ENCODE measurements around the gene STK11. TPM values are rescaled to one million over a fixed set of nuclear protein-coding genes. Genes with fewer than 3 reads are reported as not detected.

The STK11 gene
- total and polyA plus RNA-seq, 9 donors = 36.9 to 71.2 (median 54.2) TPM

DNA sequence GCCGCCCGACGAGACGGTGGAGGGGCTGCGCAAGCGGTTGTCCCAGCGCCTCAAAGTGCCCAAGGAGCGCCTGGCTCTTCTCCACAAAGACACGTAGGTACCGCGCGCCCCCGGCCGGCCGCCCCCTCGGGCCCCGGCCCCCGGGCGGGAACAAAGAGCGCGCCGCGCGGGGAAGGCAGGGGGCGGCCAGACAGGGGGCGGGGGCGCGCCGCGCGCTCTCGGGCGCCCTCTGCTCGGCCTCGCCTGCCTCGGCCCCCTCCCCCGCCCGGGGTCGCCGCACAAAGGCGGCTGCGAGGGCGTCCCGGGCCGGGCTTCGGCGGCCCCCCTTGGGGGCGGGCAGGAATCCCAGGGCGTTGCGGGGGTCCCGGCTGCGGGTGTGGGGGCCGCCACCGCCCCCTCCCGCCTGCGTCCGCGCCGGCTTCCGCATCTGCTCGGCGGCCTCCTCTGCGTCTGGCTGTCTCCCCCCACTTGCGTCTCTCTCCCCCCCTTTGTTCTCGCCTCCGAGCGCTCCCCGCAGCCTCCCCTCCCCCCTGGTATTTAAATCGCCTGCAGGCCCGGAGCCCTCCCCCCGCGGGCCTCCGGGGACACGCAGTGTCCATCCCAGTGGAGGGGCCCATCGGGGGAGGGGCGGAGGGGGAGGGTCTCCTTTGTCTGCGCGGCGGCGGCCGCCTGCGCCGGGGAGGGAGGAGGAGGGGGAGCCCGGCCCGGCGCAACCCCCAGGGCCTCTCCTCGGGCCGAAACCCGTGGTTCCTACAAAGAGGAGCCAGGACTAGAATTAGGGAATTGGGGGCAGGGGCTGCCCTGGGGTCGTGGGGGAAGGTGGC lies 45.1 kb downstream of the STK11 start:
- no peaks in the 10 kb centered on the region for H3K36me3 ChIP-seq
- TF ChIP-seq, protein P1, sequence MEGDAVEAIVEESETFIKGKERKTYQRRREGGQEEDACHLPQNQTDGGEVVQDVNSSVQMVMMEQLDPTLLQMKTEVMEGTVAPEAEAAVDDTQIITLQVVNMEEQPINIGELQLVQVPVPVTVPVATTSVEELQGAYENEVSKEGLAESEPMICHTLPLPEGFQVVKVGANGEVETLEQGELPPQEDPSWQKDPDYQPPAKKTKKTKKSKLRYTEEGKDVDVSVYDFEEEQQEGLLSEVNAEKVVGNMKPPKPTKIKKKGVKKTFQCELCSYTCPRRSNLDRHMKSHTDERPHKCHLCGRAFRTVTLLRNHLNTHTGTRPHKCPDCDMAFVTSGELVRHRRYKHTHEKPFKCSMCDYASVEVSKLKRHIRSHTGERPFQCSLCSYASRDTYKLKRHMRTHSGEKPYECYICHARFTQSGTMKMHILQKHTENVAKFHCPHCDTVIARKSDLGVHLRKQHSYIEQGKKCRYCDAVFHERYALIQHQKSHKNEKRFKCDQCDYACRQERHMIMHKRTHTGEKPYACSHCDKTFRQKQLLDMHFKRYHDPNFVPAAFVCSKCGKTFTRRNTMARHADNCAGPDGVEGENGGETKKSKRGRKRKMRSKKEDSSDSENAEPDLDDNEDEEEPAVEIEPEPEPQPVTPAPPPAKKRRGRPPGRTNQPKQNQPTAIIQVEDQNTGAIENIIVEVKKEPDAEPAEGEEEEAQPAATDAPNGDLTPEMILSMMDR (IDR thresholded peaks at IDR 0.05) = no peak
- TF ChIP-seq EP300 (IDR thresholded peaks at IDR 0.05) (no peak), POLR2A (IDR thresholded peaks at IDR 0.05) (no peak)
- peak overlapping the region; percentile 87 to 89 for H3K27ac ChIP-seq
- peaks cover 22% of the 10 kb centered on the region for H3K4me1 ChIP-seq (ENCODE audit: insufficient read depth)
- WGBS, 3 donors = 0% methylated on average over 21 to 90 of the region's 90 CpGs
- no peaks in the 10 kb centered on the region for H3K27me3 ChIP-seq
- H3K9me3 ChIP-seq = no peaks in the 10 kb centered on the region
- DNase-seq = peak; percentile 73 to 82 (median 78)
- peak overlapping the region; percentile 65 for H3K4me3 ChIP-seq
- intact Hi-C loops (cut with DNase I) = no loop called here

DNA sequence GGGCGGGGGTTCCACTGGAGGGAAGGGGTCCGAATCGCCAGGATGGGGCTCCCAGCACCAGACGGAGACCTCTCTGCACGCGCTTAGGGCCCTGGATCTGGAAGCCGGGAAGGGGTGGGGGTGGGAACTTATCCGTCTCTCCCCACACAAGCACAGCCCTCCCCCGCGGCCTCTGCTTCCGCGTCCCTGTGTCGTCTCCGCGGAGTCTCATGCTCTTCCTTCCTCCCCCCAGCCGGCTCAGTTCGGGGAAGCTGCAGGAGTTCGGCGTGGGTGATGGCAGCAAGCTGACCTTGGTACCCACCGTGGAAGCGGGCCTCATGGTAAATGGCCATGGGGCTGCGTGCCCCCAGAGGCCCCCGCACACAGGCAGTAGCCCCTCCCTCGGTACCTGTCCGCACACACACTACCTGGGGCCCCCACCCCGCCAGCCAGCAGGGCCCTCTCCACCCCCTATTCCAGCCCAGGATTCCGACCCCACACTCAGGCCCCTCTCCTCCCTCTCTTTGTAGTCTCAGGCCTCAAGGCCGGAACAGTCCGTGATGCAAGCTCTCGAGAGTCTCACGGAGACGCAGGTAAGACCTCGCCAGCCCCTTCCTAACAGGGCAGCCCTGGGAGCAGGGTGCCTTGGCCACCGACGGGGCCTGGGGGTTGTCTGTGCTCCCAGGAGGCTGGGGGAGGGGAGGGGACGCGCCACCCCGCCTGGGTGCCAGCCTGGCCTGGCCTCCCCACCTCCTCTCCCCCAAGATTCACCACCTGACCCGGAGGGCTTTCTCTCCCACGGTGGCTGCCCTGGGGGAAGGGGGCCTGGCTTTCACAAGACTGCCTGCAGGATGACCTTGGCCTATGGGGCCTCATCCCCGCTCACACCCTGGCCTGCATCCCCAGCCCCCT lies 46.0 kb downstream of the STK11 start:
- DNase-seq = peak; percentile 66 to 77 (median 74)
- H3K4me3 ChIP-seq = peak overlapping the region; percentile 65
- H3K4me1 ChIP-seq (ENCODE audit: insufficient read depth) = peaks cover 22% of the 10 kb centered on the region
- H3K27ac ChIP-seq = peak overlapping the region; percentile 87 to 89
- no peaks in the 10 kb centered on the region for H3K9me3 ChIP-seq
- TF ChIP-seq POLR2A (IDR thresholded peaks at IDR 0.05) (no peak), EP300 (IDR thresholded peaks at IDR 0.05) (no peak)
- TF ChIP-seq, protein P1 (IDR thresholded peaks at IDR 0.05) = no peak
- no peaks in the 10 kb centered on the region for H3K36me3 ChIP-seq
- H3K27me3 ChIP-seq = no peaks in the 10 kb centered on the region
- WGBS, 3 donors = 5 to 7% (median 5%) methylated on average over 37 to 41 of the region's 41 CpGs
- intact Hi-C loops (cut with DNase I) = no loop called here

DNA sequence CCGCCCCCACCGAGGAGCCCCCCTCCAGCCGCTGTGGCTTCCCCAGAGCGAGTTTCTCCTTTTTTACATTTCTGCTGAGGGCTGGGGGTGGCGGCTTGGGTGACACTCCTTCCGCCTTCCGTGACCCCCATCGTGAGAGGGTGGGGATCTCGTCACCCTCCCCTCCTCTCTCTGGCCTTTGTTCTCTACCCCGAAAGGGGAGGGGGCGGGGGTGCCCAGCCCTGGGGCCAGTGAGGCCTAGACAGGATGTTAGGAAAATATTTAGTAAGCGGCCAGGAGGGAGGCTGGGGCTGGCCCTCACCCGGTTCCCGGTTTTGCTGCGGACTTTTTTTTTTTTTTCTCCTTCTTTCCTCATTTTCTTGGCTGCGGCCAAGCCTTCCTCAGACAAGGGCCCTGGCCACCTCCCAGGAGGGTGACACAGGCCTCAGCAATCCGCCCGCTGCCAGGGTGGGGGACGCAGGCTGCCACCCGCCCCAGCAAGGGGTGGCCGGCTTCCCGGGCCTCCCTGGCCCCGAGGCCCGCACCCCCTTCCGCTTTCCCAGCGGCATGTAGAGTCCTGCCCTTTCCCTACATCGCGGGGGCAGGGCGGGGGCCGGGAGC lies 46.7 kb downstream of the STK11 start:
- Histone ChIP-seq H3K36me3 (no peaks in the 10 kb centered on the region), H3K27ac (peak overlapping the region; percentile 87 to 89), H3K4me1 (ENCODE audit: insufficient read depth) (peaks cover 22% of the 10 kb centered on the region), H3K9me3 (no peaks in the 10 kb centered on the region), H3K4me3 (peak overlapping the region; percentile 65), H3K27me3 (no peaks in the 10 kb centered on the region)
- intact Hi-C loops (cut with DNase I) = no loop called here
- WGBS, 3 donors = 1 to 2% (median 1%) methylated on average over 26 to 30 of the region's 30 CpGs
- peak in 4 of 5 donors; percentile 90 to 94 (median 91) for DNase-seq
- TF ChIP-seq POLR2A (IDR thresholded peaks at IDR 0.05) = no peak
- peak; percentile 48 for TF ChIP-seq EP300 (IDR thresholded peaks at IDR 0.05)

DNA sequence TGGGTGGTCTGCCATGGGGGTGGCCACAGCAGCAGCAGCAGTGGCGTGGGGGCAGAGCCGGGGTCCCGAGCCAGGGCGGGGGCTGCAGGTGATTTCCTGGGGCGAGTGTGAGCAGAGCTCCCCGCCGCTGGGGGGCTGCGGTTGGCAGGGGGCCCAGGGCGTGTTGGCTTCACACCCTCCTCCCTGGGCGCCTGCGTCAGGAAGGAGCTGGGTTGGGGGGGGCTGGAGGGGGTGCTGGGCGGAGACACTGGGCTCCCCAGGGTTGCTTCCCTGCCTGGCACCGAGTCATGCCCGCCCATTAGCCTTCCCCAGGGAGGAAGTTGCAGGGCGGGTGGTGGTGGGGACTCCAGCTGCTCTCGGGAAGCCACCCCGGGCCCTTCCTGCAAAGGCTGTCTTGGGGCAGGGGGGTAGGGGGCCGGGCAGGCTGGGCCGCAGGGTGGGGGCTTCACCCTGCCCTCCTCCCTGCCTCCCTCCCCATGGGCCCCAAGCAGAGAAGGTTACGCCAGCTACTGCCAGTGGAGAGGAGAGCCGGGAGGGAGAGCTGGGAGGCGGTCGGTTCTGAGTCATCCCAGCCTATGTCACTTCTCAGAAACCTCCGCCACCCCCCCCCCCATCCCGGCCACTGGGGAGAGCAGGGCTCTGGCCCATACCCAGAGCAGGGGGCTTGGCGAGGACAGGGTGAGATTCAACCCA lies 47.4 kb downstream of the STK11 start:
- H3K4me3 ChIP-seq = peak overlapping the region; percentile 65
- intact Hi-C loops (cut with DNase I) = no loop called here
- no peaks in the 10 kb centered on the region for H3K9me3 ChIP-seq
- no peaks in the 10 kb centered on the region for H3K36me3 ChIP-seq
- 1% methylated on average over 12 to 26 of the region's 26 CpGs for WGBS, 3 donors
- no peak for TF ChIP-seq POLR2A (IDR thresholded peaks at IDR 0.05)
- TF ChIP-seq, protein P1 (IDR thresholded peaks at IDR 0.05) = peak in 1 of 3 donors; percentile 31
- TF ChIP-seq EP300 (IDR thresholded peaks at IDR 0.05) = peak; percentile 12
- peak overlapping the region; percentile 87 to 89 for H3K27ac ChIP-seq
- no peaks in the 10 kb centered on the region for H3K27me3 ChIP-seq
- DNase-seq = peak; percentile 90 to 95 (median 91)
- H3K4me1 ChIP-seq (ENCODE audit: insufficient read depth) = peaks cover 23% of the 10 kb centered on the region
